ENCODE measurements around the gene TIMM21. TPM values are rescaled to one million over a fixed set of nuclear protein-coding genes. Genes with fewer than 3 reads are reported as not detected.

The TIMM21 gene
- polyA plus RNA-seq, 1 experiment = 21.2 TPM

- ChIA-PET POLR2A (no interaction called here), CTCF (no interaction called here)
- no peak overlapping the region for H3K4me3 ChIP-seq (ENCODE audit: low read depth, low read length)
- no peak for TF ChIP-seq CTCF (IDR thresholded peaks at IDR 0.05; ENCODE audit: insufficient read depth, low read depth, low read length)
- DNase-seq (ENCODE audit: low read depth) = no peak
- H3K36me3 ChIP-seq (ENCODE audit: control insufficient read depth, insufficient read depth, low read length) = peaks cover 8% of the 10 kb centered on the region
- H3K27me3 ChIP-seq (ENCODE audit: control insufficient read depth, insufficient read depth, low read length) = no peaks in the 10 kb centered on the region
These were observed 14.8 kb downstream of the TIMM21 start for GRCh38 chr18:74163019-74163660.

- CTCF ChIA-PET = interaction anchor here (0.6 kb wide), 1 partner anchor 94 kb away, joined by 3 read pairs; no protein-coding TSS in a partner anchor
- no peak for DNase-seq (ENCODE audit: low read depth)
- POLR2A ChIA-PET = interaction anchor here (0.6 kb wide), 1 partner anchor 21 kb away, joined by 14 read pairs; no protein-coding TSS in a partner anchor
- Histone ChIP-seq H3K36me3 (ENCODE audit: control insufficient read depth, insufficient read depth, low read length) (peaks cover 7% of the 10 kb centered on the region), H3K4me3 (ENCODE audit: low read depth, low read length) (no peak overlapping the region), H3K27me3 (ENCODE audit: control insufficient read depth, insufficient read depth, low read length) (peaks cover under 1% of the 10 kb centered on the region; the same call in 1 of the 2 replicates)
- TF ChIP-seq CTCF (IDR thresholded peaks at IDR 0.05; ENCODE audit: insufficient read depth, low read depth, low read length) = no peak
These were observed 18.1 kb downstream of the TIMM21 start for GRCh38 chr18:74166386-74166785.

GRCh38 chr18:74171910-74172606 is 23.7 kb downstream of the TIMM21 start:
- Histone ChIP-seq H3K4me3 (ENCODE audit: low read depth, low read length) (no peak overlapping the region), H3K27me3 (ENCODE audit: control insufficient read depth, insufficient read depth, low read length) (peaks cover 6% of the 10 kb centered on the region), H3K36me3 (ENCODE audit: control insufficient read depth, insufficient read depth, low read length) (no peaks in the 10 kb centered on the region)
- ChIA-PET CTCF (no interaction called here), POLR2A (no interaction called here)
- no peak for TF ChIP-seq CTCF (IDR thresholded peaks at IDR 0.05; ENCODE audit: insufficient read depth, low read depth, low read length)
- DNase-seq (ENCODE audit: low read depth) = no peak

GRCh38 chr18:74172697-74173433 is 24.5 kb downstream of the TIMM21 start:
- ChIA-PET POLR2A (no interaction called here), CTCF (no interaction called here)
- no peak for TF ChIP-seq CTCF (IDR thresholded peaks at IDR 0.05; ENCODE audit: insufficient read depth, low read depth, low read length)
- Histone ChIP-seq H3K27me3 (ENCODE audit: control insufficient read depth, insufficient read depth, low read length) (peaks cover 6% of the 10 kb centered on the region), H3K4me3 (ENCODE audit: low read depth, low read length) (no peak overlapping the region), H3K36me3 (ENCODE audit: control insufficient read depth, insufficient read depth, low read length) (no peaks in the 10 kb centered on the region)
- no peak for DNase-seq (ENCODE audit: low read depth)

GRCh38 chr18:74173434-74173750 is 25.1 kb downstream of the TIMM21 start:
- POLR2A ChIA-PET = no interaction called here
- DNase-seq (ENCODE audit: low read depth) = no peak
- H3K4me3 ChIP-seq (ENCODE audit: low read depth, low read length) = no peak overlapping the region
- CTCF ChIA-PET = no interaction called here
- no peak for TF ChIP-seq CTCF (IDR thresholded peaks at IDR 0.05; ENCODE audit: insufficient read depth, low read depth, low read length)
- no peaks in the 10 kb centered on the region for H3K36me3 ChIP-seq (ENCODE audit: control insufficient read depth, insufficient read depth, low read length)
- H3K27me3 ChIP-seq (ENCODE audit: control insufficient read depth, insufficient read depth, low read length) = peaks cover 6% of the 10 kb centered on the region

All from BJ (cell line).